H9 (cell line): ENCODE data around the gene SNRPB2. TPM values are rescaled to one million over a fixed set of nuclear protein-coding genes. Genes with fewer than 3 reads are reported as not detected.

Experiments
- DNase-seq: peaks from one replicate; pipeline ENCODE4 v3.0.0-alpha.2; 2017
- H2AFZ ChIP-seq: one replicate; pipeline ENCODE4 v1.6.1; 2013; ENCODE audit warnings: mild to moderate bottlenecking, low read length, control low read depth, moderate library complexity
- H2AK5ac ChIP-seq: 2 replicates; pipeline ENCODE4 v1.6.1; 2013; ENCODE audit warnings: low read length, control low read depth, mixed read lengths; ENCODE audit not compliant: insufficient read length
- H2BK120ac ChIP-seq: one replicate; pipeline ENCODE4 v1.6.1; 2013; ENCODE audit warnings: low read depth, mild to moderate bottlenecking, low read length, control low read depth, inconsistent platforms; ENCODE audit not compliant: poor library complexity, severe bottlenecking
- H2BK12ac ChIP-seq: 2 replicates; pipeline ENCODE4 v1.6.1; 2013; ENCODE audit warnings: low read length, control low read depth, mixed read lengths, low read depth; ENCODE audit not compliant: insufficient read length
- H2BK15ac ChIP-seq: 2 replicates; pipeline ENCODE4 v1.6.1; 2013; ENCODE audit warnings: low read depth, low read length, control low read depth
- H2BK20ac ChIP-seq: one replicate; pipeline ENCODE4 v1.6.1; 2013; ENCODE audit warnings: low read depth, mild to moderate bottlenecking, low read length, control low read depth, inconsistent platforms; ENCODE audit not compliant: poor library complexity, severe bottlenecking
- H2BK5ac ChIP-seq: 2 replicates; pipeline ENCODE4 v1.6.1; 2013; ENCODE audit warnings: low read length, control low read depth, mixed read lengths; ENCODE audit not compliant: insufficient read length
- H3K14ac ChIP-seq: 2 replicates; pipeline ENCODE4 v1.6.1; 2013; ENCODE audit warnings: low read length, control low read depth; ENCODE audit not compliant: insufficient read depth
- H3K18ac ChIP-seq: 2 replicates; pipeline ENCODE4 v1.6.1; 2013; ENCODE audit warnings: low read depth, mild to moderate bottlenecking, mixed read lengths, low read length, control low read depth; ENCODE audit not compliant: insufficient read length
- H3K23ac ChIP-seq: 2 replicates; pipeline ENCODE4 v1.6.1; 2013; ENCODE audit warnings: low read length, control low read depth, mixed read lengths, low read depth; ENCODE audit not compliant: insufficient read length
- H3K23me2 ChIP-seq: 2 replicates; pipeline ENCODE4 v1.6.1; 2013; ENCODE audit warnings: low read depth, mild to moderate bottlenecking, mixed read lengths, low read length, control low read depth; ENCODE audit not compliant: insufficient read length, poor library complexity, severe bottlenecking
- H3K27ac ChIP-seq: 2 replicates; pipeline ENCODE4 v1.5.1; 2013; ENCODE audit warnings: low read length, control low read depth, mixed read lengths, low read depth; ENCODE audit not compliant: insufficient read length
- H3K27me3 ChIP-seq: 2 replicates; pipeline ENCODE4 v1.6.1; 2013; ENCODE audit warnings: low read length, control low read depth, inconsistent platforms; ENCODE audit not compliant: insufficient read depth
- H3K4ac ChIP-seq: 2 replicates; pipeline ENCODE4 v1.6.1; 2013; ENCODE audit warnings: low read depth, mild to moderate bottlenecking, control low read depth, inconsistent platforms, low read length, moderate library complexity
- H3K4me1 ChIP-seq: 2 replicates; pipeline ENCODE4 v1.6.1; 2013; ENCODE audit warnings: low read length, control low read depth, inconsistent platforms; ENCODE audit not compliant: insufficient read depth
- H3K4me2 ChIP-seq: 2 replicates; pipeline ENCODE4 v1.6.1; 2013; ENCODE audit warnings: low read length, control low read depth, mixed read lengths; ENCODE audit not compliant: insufficient read length, insufficient read depth
- H3K56ac ChIP-seq: 2 replicates; pipeline ENCODE4 v1.6.1; 2013; ENCODE audit warnings: low read depth, mild to moderate bottlenecking, mixed read lengths, low read length, control low read depth; ENCODE audit not compliant: insufficient read length
- H3K79me1 ChIP-seq: 2 replicates; pipeline ENCODE4 v1.6.1; 2013; ENCODE audit warnings: low read depth, mild to moderate bottlenecking, moderate library complexity, low read length, control low read depth, inconsistent platforms; ENCODE audit not compliant: insufficient read depth, poor library complexity, severe bottlenecking
- H3K79me2 ChIP-seq: 2 replicates; pipeline ENCODE4 v1.6.1; 2013; ENCODE audit warnings: low read length, control low read depth, inconsistent platforms; ENCODE audit not compliant: insufficient read depth
- H3K9ac ChIP-seq: 2 replicates; pipeline ENCODE4 v1.6.1; 2013; ENCODE audit warnings: low read length, control low read depth, mixed read lengths; ENCODE audit not compliant: insufficient read length; ENCODE audit errors: extremely low read depth
- H3K9me3 ChIP-seq: one replicate; pipeline ENCODE4 v1.6.1; 2013; ENCODE audit warnings: low read depth, low read length, inconsistent platforms; ENCODE audit not compliant: control insufficient read depth
- H3T11ph ChIP-seq: one replicate; pipeline ENCODE4 v1.6.1; 2013; ENCODE audit warnings: mild to moderate bottlenecking, low read length, control low read depth, inconsistent platforms
- H4K20me1 ChIP-seq: one replicate; pipeline ENCODE4 v1.6.1; 2013; ENCODE audit not compliant: control insufficient read depth, insufficient read length, insufficient read depth
- H4K5ac ChIP-seq: 2 replicates; pipeline ENCODE4 v1.6.1; 2013; ENCODE audit warnings: low read depth, mild to moderate bottlenecking, mixed read lengths, low read length, control low read depth; ENCODE audit not compliant: insufficient read length
- H4K8ac ChIP-seq: replicated peaks from 2 replicates; pipeline ENCODE4 v1.6.1; 2013; ENCODE audit warnings: low read length, control low read depth, mixed read lengths, low read depth; ENCODE audit not compliant: insufficient read length
- H4K91ac ChIP-seq: 2 replicates; pipeline ENCODE4 v1.6.1; 2013; ENCODE audit warnings: low read depth, mild to moderate bottlenecking, moderate library complexity, mixed read lengths, low read length, control low read depth; ENCODE audit not compliant: insufficient read length
- H3K27ac Mint-ChIP-seq, 3 experiments: 2 replicates in 2 of 3; 3 replicates in 1 of 3; pipeline ENCODE4 v1.8.0; 2020 to 2021; ENCODE audit warnings: mixed read lengths in 3 of 3, mild to moderate bottlenecking in 1 of 3, moderate library complexity in 1 of 3
- H3K27me3 Mint-ChIP-seq: 2 replicates; pipeline ENCODE4 v1.8.0; 2021; ENCODE audit warnings: low read depth, mild to moderate bottlenecking, moderate library complexity, mixed read lengths
- H3K36me3 Mint-ChIP-seq, 3 experiments: 2 replicates in 2 of 3; 3 replicates in 1 of 3; pipeline ENCODE4 v1.8.0; 2020 to 2021; ENCODE audit warnings: low read depth in 3 of 3, mixed read lengths in 3 of 3; ENCODE audit not compliant: insufficient read depth in 1 of 3
- H3K4me1 Mint-ChIP-seq, 2 experiments: 2 replicates each; pipeline ENCODE4 v1.8.0; 2020; ENCODE audit warnings: mixed read lengths in 2 of 2
- H3K4me3 Mint-ChIP-seq, 2 experiments: 2 replicates in 1 of 2; 3 replicates in 1 of 2; pipeline ENCODE4 v1.8.0; 2020 to 2021; ENCODE audit warnings: mild to moderate bottlenecking in 2 of 2, mixed read lengths in 2 of 2, moderate library complexity in 1 of 2
- H3K9me3 Mint-ChIP-seq, 2 experiments: 2 replicates in 1 of 2; 3 replicates in 1 of 2; pipeline ENCODE4 v1.8.0; 2020; ENCODE audit warnings: mild to moderate bottlenecking in 2 of 2, mixed read lengths in 2 of 2, moderate library complexity in 1 of 2
- CTCF ChIP-seq: fragments of 200-600 bp; sonication (generic); conservative IDR thresholded peaks from 3 replicates; pipeline ENCODE4 v1.8.0; 2021; ENCODE audit warnings: antibody characterized with exemption, mild to moderate bottlenecking
- WGBS: extraction: QIAGEN DNeasy Blood & Tissue Kit; methylation state at CpG from one replicate; pipeline ENCODE4 v1.1.7; 2013; ENCODE audit warnings: missing lambda C conversion rate, low lambda C conversion rate, mixed read lengths; ENCODE audit not compliant: insufficient read length; ENCODE audit errors: extremely low coverage; 5-methylcytosine and 5-hydroxymethylcytosine counted together
- long read RNA-seq: library from polyadenylated mRNA; unstranded; transcript quantifications from one replicate; pipeline ENCODE4 v2.0.0, GENCODE V29; 2020
- total RNA-seq: library from RNA; stranded (reverse); gene quantifications from 2 replicates; pipeline ENCODE4 v1.2.1, GENCODE V29; 2021

The SNRPB2 gene
- 91.3 and 93.2 TPM in 2 replicates for total RNA-seq
- long read RNA-seq, transcript SNRPB2-202 (7 exons, 1,588 nt) = minor isoform, 24 of 66 reads
- long read RNA-seq, transcript SNRPB2-201 (7 exons, 2,452 nt) = major isoform, 29 of 66 reads
- long read RNA-seq, partial matches to known transcripts = 10 of 66 reads
- long read RNA-seq, other reads (novel, unspliced or antisense) = 3 of 66 reads

DNA sequence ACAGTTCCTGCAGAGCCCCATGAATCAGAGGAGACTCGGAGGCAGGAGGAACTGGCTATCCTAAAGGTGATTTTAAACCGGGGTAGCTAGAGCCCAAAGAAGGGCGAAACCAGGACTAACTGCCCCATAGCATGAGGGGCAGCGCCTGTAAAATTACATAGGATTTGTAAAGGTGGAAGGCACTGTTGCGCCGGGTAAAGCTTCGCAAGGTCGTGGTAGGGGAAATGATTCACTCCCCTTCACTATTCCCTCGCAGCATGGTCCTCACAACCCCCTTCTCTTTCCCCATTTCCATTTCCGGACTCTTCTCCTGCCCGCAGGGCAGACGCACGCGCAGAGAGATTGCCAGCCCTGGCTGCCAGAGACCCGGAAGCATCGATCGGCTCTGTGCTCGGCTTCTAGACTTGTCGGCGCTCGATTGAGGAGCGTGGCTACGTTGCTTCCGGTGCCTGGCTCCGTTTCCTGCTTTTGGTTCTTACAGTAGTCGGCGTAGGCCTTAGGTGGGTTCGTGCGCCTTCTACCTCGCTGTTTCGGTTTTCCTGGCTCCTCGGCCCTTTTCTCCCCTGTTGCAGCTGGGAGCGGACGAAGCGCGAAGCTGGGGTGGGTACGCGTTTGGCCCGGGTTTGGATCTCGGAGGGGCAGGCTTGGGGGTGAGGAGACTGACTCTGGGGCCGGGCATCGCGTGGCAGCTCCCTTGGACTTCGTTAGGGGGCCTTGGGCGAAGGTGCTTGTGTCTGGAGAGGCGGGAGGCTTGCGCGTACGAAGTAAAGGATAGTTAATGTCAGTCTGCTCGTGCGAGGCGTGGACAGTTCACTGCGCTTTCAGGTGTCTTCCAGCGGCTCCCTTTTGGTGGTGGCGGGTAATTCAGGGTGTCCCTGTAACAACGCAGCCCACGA lies at the start of gene SNRPB2:
SNRPB2 (plus strand) TSS at position 462 of the 896 bp plus-strand sequence. CDS start 1,677 bp downstream, outside the sequence.
- no peak; the same call in 2 of the 3 replicates for TF ChIP-seq CTCF
- no peak within 1 kb of the TSS for H2AK5ac ChIP-seq
- H4K91ac ChIP-seq = no peak within 1 kb of the TSS
- no peaks in the 10 kb centered on the region for H4K20me1 ChIP-seq
- no peaks in the 10 kb centered on the region for H3K27me3 ChIP-seq
- Mint-ChIP-seq H3K36me3 (peaks cover 11 to 38% (median 34%) of the 10 kb centered on the region in 3 experiments; a peak in 6 of 7 replicates), H3K9me3 (peaks cover 1 to 7% of the 10 kb centered on the region in 2 experiments; a peak in 3 of 5 replicates), H3K27me3 (peaks cover 36% of the 10 kb centered on the region), H3K4me1 (peaks cover 13 to 18% of the 10 kb centered on the region in 2 experiments), H3K27ac (peak within 1 kb of the TSS; percentile 99 to 100 (median 100)), H3K4me3 (peak within 1 kb of the TSS; percentile 100)
- H3K14ac ChIP-seq = peak within 1 kb of the TSS; percentile 96
- H3K9me3 ChIP-seq = no peaks in the 10 kb centered on the region
- peak within 1 kb of the TSS; percentile 58 for H4K8ac ChIP-seq
- H3K23ac ChIP-seq = no peak within 1 kb of the TSS
- no peak within 1 kb of the TSS for H2AFZ ChIP-seq
- H3K18ac ChIP-seq = peak within 1 kb of the TSS; percentile 97
- H3K9ac ChIP-seq = peak within 1 kb of the TSS; percentile 97
- H2BK15ac ChIP-seq = no peak within 1 kb of the TSS
- H3K27ac ChIP-seq = no peak within 1 kb of the TSS
- no peak within 1 kb of the TSS for H2BK12ac ChIP-seq
- H3K56ac ChIP-seq = peak within 1 kb of the TSS; percentile 27
- H2BK5ac ChIP-seq = no peak within 1 kb of the TSS
- H3K79me2 ChIP-seq = peaks cover 12% of the 10 kb centered on the region
- no peak within 1 kb of the TSS for H2BK120ac ChIP-seq
- H3K4me1 ChIP-seq = peaks cover 2% of the 10 kb centered on the region; the same call in 1 of the 2 replicates
- no peak within 1 kb of the TSS for H2BK20ac ChIP-seq
- peak; percentile 96 for DNase-seq
- peak within 1 kb of the TSS; percentile 95 for H3K4me2 ChIP-seq
- H3K23me2 ChIP-seq = peaks cover 3% of the 10 kb centered on the region
- H4K5ac ChIP-seq = peak within 1 kb of the TSS; percentile 84
- no peak within 1 kb of the TSS for H3T11ph ChIP-seq
- peaks cover 3% of the 10 kb centered on the region for H3K79me1 ChIP-seq
- 0 out of 2 replicates have a peak within 1 kb of the TSS, but pooled peaks have one; percentile 45 for H3K4ac ChIP-seq
- WGBS = no CpG with 5 or more reads among the region's 57 CpGs
